H9 (cell line): ENCODE data around the gene CD58. TPM values are rescaled to one million over a fixed set of nuclear protein-coding genes. Genes with fewer than 3 reads are reported as not detected.
"Not testable (repeated sequence)": the region's sequence is repeated elsewhere in the genome, so short reads cannot be mapped to it uniquely, and the experiment has no call there.

ENCODE experiments used
- DNase-seq: peaks from one replicate; pipeline ENCODE4 v3.0.0-alpha.2; 2017
- H2AFZ ChIP-seq: one replicate; pipeline ENCODE4 v1.6.1; 2013; ENCODE audit warnings: mild to moderate bottlenecking, low read length, control low read depth, moderate library complexity
- H2AK5ac ChIP-seq: 2 replicates; pipeline ENCODE4 v1.6.1; 2013; ENCODE audit warnings: low read length, control low read depth, mixed read lengths; ENCODE audit not compliant: insufficient read length
- H2BK120ac ChIP-seq: one replicate; pipeline ENCODE4 v1.6.1; 2013; ENCODE audit warnings: low read depth, mild to moderate bottlenecking, low read length, control low read depth, inconsistent platforms; ENCODE audit not compliant: poor library complexity, severe bottlenecking
- H2BK12ac ChIP-seq: 2 replicates; pipeline ENCODE4 v1.6.1; 2013; ENCODE audit warnings: low read length, control low read depth, mixed read lengths, low read depth; ENCODE audit not compliant: insufficient read length
- H2BK15ac ChIP-seq: 2 replicates; pipeline ENCODE4 v1.6.1; 2013; ENCODE audit warnings: low read depth, low read length, control low read depth
- H2BK20ac ChIP-seq: one replicate; pipeline ENCODE4 v1.6.1; 2013; ENCODE audit warnings: low read depth, mild to moderate bottlenecking, low read length, control low read depth, inconsistent platforms; ENCODE audit not compliant: poor library complexity, severe bottlenecking
- H2BK5ac ChIP-seq: 2 replicates; pipeline ENCODE4 v1.6.1; 2013; ENCODE audit warnings: low read length, control low read depth, mixed read lengths; ENCODE audit not compliant: insufficient read length
- H3K14ac ChIP-seq: 2 replicates; pipeline ENCODE4 v1.6.1; 2013; ENCODE audit warnings: low read length, control low read depth; ENCODE audit not compliant: insufficient read depth
- H3K18ac ChIP-seq: 2 replicates; pipeline ENCODE4 v1.6.1; 2013; ENCODE audit warnings: low read depth, mild to moderate bottlenecking, mixed read lengths, low read length, control low read depth; ENCODE audit not compliant: insufficient read length
- H3K23ac ChIP-seq: 2 replicates; pipeline ENCODE4 v1.6.1; 2013; ENCODE audit warnings: low read length, control low read depth, mixed read lengths, low read depth; ENCODE audit not compliant: insufficient read length
- H3K23me2 ChIP-seq: 2 replicates; pipeline ENCODE4 v1.6.1; 2013; ENCODE audit warnings: low read depth, mild to moderate bottlenecking, mixed read lengths, low read length, control low read depth; ENCODE audit not compliant: insufficient read length, poor library complexity, severe bottlenecking
- H3K27ac ChIP-seq: 2 replicates; pipeline ENCODE4 v1.5.1; 2013; ENCODE audit warnings: low read length, control low read depth, mixed read lengths, low read depth; ENCODE audit not compliant: insufficient read length
- H3K27me3 ChIP-seq: 2 replicates; pipeline ENCODE4 v1.6.1; 2013; ENCODE audit warnings: low read length, control low read depth, inconsistent platforms; ENCODE audit not compliant: insufficient read depth
- H3K4ac ChIP-seq: 2 replicates; pipeline ENCODE4 v1.6.1; 2013; ENCODE audit warnings: low read depth, mild to moderate bottlenecking, control low read depth, inconsistent platforms, low read length, moderate library complexity
- H3K4me1 ChIP-seq: 2 replicates; pipeline ENCODE4 v1.6.1; 2013; ENCODE audit warnings: low read length, control low read depth, inconsistent platforms; ENCODE audit not compliant: insufficient read depth
- H3K4me2 ChIP-seq: 2 replicates; pipeline ENCODE4 v1.6.1; 2013; ENCODE audit warnings: low read length, control low read depth, mixed read lengths; ENCODE audit not compliant: insufficient read length, insufficient read depth
- H3K56ac ChIP-seq: 2 replicates; pipeline ENCODE4 v1.6.1; 2013; ENCODE audit warnings: low read depth, mild to moderate bottlenecking, mixed read lengths, low read length, control low read depth; ENCODE audit not compliant: insufficient read length
- H3K79me1 ChIP-seq: 2 replicates; pipeline ENCODE4 v1.6.1; 2013; ENCODE audit warnings: low read depth, mild to moderate bottlenecking, moderate library complexity, low read length, control low read depth, inconsistent platforms; ENCODE audit not compliant: insufficient read depth, poor library complexity, severe bottlenecking
- H3K79me2 ChIP-seq: 2 replicates; pipeline ENCODE4 v1.6.1; 2013; ENCODE audit warnings: low read length, control low read depth, inconsistent platforms; ENCODE audit not compliant: insufficient read depth
- H3K9ac ChIP-seq: 2 replicates; pipeline ENCODE4 v1.6.1; 2013; ENCODE audit warnings: low read length, control low read depth, mixed read lengths; ENCODE audit not compliant: insufficient read length; ENCODE audit errors: extremely low read depth
- H3K9me3 ChIP-seq: one replicate; pipeline ENCODE4 v1.6.1; 2013; ENCODE audit warnings: low read depth, low read length, inconsistent platforms; ENCODE audit not compliant: control insufficient read depth
- H3T11ph ChIP-seq: one replicate; pipeline ENCODE4 v1.6.1; 2013; ENCODE audit warnings: mild to moderate bottlenecking, low read length, control low read depth, inconsistent platforms
- H4K20me1 ChIP-seq: one replicate; pipeline ENCODE4 v1.6.1; 2013; ENCODE audit not compliant: control insufficient read depth, insufficient read length, insufficient read depth
- H4K5ac ChIP-seq: 2 replicates; pipeline ENCODE4 v1.6.1; 2013; ENCODE audit warnings: low read depth, mild to moderate bottlenecking, mixed read lengths, low read length, control low read depth; ENCODE audit not compliant: insufficient read length
- H4K8ac ChIP-seq: replicated peaks from 2 replicates; pipeline ENCODE4 v1.6.1; 2013; ENCODE audit warnings: low read length, control low read depth, mixed read lengths, low read depth; ENCODE audit not compliant: insufficient read length
- H4K91ac ChIP-seq: 2 replicates; pipeline ENCODE4 v1.6.1; 2013; ENCODE audit warnings: low read depth, mild to moderate bottlenecking, moderate library complexity, mixed read lengths, low read length, control low read depth; ENCODE audit not compliant: insufficient read length
- H3K27ac Mint-ChIP-seq, 3 experiments: 2 replicates in 2 of 3; 3 replicates in 1 of 3; pipeline ENCODE4 v1.8.0; 2020 to 2021; ENCODE audit warnings: mixed read lengths in 3 of 3, mild to moderate bottlenecking in 1 of 3, moderate library complexity in 1 of 3
- H3K27me3 Mint-ChIP-seq: 2 replicates; pipeline ENCODE4 v1.8.0; 2021; ENCODE audit warnings: low read depth, mild to moderate bottlenecking, moderate library complexity, mixed read lengths
- H3K36me3 Mint-ChIP-seq, 3 experiments: 2 replicates in 2 of 3; 3 replicates in 1 of 3; pipeline ENCODE4 v1.8.0; 2020 to 2021; ENCODE audit warnings: low read depth in 3 of 3, mixed read lengths in 3 of 3; ENCODE audit not compliant: insufficient read depth in 1 of 3
- H3K4me1 Mint-ChIP-seq, 2 experiments: 2 replicates each; pipeline ENCODE4 v1.8.0; 2020; ENCODE audit warnings: mixed read lengths in 2 of 2
- H3K4me3 Mint-ChIP-seq, 2 experiments: 2 replicates in 1 of 2; 3 replicates in 1 of 2; pipeline ENCODE4 v1.8.0; 2020 to 2021; ENCODE audit warnings: mild to moderate bottlenecking in 2 of 2, mixed read lengths in 2 of 2, moderate library complexity in 1 of 2
- H3K9me3 Mint-ChIP-seq, 2 experiments: 2 replicates in 1 of 2; 3 replicates in 1 of 2; pipeline ENCODE4 v1.8.0; 2020; ENCODE audit warnings: mild to moderate bottlenecking in 2 of 2, mixed read lengths in 2 of 2, moderate library complexity in 1 of 2
- WGBS: extraction: QIAGEN DNeasy Blood & Tissue Kit; methylation state at CpG from one replicate; pipeline ENCODE4 v1.1.7; 2013; ENCODE audit warnings: missing lambda C conversion rate, low lambda C conversion rate, mixed read lengths; ENCODE audit not compliant: insufficient read length; ENCODE audit errors: extremely low coverage; 5-methylcytosine and 5-hydroxymethylcytosine counted together
- total RNA-seq: library from RNA; stranded (reverse); gene quantifications from 2 replicates; pipeline ENCODE4 v1.2.1, GENCODE V29; 2021

CD58 gene
- total RNA-seq, 1 experiment from 2014 or later = 4.3 TPM

DNA sequence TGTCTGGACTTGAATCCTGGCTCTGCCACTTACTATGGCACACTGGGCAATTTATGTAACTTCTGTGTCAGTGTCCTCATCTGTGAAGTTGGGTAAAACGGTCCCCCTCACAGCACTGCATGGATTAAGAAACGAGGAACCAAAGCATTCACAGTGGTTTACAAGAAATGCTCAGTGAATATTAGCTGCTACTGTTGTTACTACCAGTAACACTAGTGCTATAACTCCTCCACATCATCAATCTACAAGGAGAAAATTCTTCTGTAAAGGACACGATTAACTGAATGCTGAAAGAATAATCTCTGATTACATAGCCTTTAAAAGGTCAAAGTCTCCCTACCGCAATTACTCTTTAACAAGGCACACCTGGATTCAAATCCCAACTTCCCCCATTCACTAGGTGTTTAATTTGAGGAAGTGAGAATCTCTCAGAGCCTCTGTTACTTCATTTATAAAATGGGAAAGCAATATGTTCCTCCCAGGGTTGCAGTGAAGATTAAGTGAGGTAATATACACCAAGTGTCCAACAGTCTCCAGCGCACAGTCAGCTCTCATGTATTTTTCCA, 26.0 kb upstream of the CD58 start:
- H3K23ac ChIP-seq, H3K79me1 ChIP-seq, H3K9ac ChIP-seq, H2AFZ ChIP-seq, H4K8ac ChIP-seq, H3K79me2 ChIP-seq, H2BK5ac ChIP-seq, H4K20me1 ChIP-seq, H2BK120ac ChIP-seq, H3K9me3 ChIP-seq, H3K4ac ChIP-seq, H3K4me1 ChIP-seq, H3K14ac ChIP-seq, H3K4me2 ChIP-seq, H3K27me3 Mint-ChIP-seq, H3K27me3 ChIP-seq, H4K91ac ChIP-seq, DNase-seq, H2BK15ac ChIP-seq, H3K18ac ChIP-seq, H2BK12ac ChIP-seq, H3K23me2 ChIP-seq, H3K27ac ChIP-seq, H3K4me3 Mint-ChIP-seq, H4K5ac ChIP-seq, H3K56ac ChIP-seq, H3K27ac Mint-ChIP-seq, H3T11ph ChIP-seq, H2AK5ac ChIP-seq, H2BK20ac ChIP-seq, H3K9me3 Mint-ChIP-seq, H3K36me3 Mint-ChIP-seq: not testable (repeated sequence)
- peaks cover 23% of the 10 kb centered on the region in 2 experiments for H3K4me1 Mint-ChIP-seq
- WGBS = no CpG with 5 or more reads among the region's 5 CpGs
